Tibial nerve (tissue), 4 donors: ENCODE data around the gene CDC25B.

ENCODE experiments used
- EP300 ChIP-seq, 2 donors: sonication (generic); formaldehyde crosslinking; IDR thresholded peaks; one replicate each; pipeline ENCODE4 v1.6.1; 2017; ENCODE audit warnings: antibody characterized with exemption in 2 of 2, mild to moderate bottlenecking in 1 of 2
- POLR2A ChIP-seq, 2 donors: fragments of 450-650 bp; IDR thresholded peaks; one replicate each; pipeline ENCODE4 v1.6.1; 2017; ENCODE audit warnings: antibody characterized with exemption in 2 of 2, mild to moderate bottlenecking in 2 of 2, moderate library complexity in 2 of 2
- TF ChIP-seq, protein P1 (sequence below), 5 experiments: fragments of 200-600 bp in 3 of 5; fragments of 450-650 bp in 2 of 5; sonication (generic) in 3 of 5; IDR thresholded peaks; one replicate each; pipeline ENCODE4 v1.5.1; 2016 to 2019; ENCODE audit warnings: antibody characterized with exemption in 5 of 5, mild to moderate bottlenecking in 3 of 5, moderate library complexity in 2 of 5

DNA sequence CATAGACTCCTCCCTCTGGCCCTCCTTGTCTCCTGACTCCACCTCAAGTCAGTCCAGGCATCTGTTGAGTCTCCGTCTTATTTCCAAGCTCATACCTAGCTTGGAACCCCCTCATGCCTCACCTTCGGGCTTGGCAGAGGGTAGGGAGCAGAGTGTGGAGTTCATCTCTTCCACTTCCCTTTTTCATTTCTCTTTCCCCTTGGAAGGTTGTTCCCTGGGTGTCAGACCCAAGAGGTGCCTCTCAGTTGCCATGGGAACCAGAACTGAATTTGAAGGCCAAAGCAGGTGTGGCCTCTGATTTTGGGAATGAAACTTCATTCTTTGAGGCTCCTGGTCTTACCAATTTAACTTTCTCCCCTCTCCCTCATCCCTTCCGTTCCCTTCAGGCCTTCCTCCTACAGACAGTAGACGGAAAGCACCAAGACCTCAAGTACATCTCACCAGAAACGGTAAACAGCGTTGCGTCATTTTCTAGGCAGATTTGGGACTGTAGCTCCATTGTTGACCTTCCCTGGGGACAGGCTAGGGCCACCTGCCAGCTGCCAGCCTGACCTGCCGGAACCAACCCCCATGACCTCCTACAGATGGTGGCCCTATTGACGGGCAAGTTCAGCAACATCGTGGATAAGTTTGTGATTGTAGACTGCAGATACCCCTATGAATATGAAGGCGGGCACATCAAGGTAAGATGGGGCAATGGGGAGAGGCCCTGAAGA lies 6.6 kb downstream of the CDC25B start:
- TF ChIP-seq, protein P1, sequence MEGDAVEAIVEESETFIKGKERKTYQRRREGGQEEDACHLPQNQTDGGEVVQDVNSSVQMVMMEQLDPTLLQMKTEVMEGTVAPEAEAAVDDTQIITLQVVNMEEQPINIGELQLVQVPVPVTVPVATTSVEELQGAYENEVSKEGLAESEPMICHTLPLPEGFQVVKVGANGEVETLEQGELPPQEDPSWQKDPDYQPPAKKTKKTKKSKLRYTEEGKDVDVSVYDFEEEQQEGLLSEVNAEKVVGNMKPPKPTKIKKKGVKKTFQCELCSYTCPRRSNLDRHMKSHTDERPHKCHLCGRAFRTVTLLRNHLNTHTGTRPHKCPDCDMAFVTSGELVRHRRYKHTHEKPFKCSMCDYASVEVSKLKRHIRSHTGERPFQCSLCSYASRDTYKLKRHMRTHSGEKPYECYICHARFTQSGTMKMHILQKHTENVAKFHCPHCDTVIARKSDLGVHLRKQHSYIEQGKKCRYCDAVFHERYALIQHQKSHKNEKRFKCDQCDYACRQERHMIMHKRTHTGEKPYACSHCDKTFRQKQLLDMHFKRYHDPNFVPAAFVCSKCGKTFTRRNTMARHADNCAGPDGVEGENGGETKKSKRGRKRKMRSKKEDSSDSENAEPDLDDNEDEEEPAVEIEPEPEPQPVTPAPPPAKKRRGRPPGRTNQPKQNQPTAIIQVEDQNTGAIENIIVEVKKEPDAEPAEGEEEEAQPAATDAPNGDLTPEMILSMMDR (IDR thresholded peaks at IDR 0.05) = no peak
- TF ChIP-seq POLR2A (IDR thresholded peaks at IDR 0.05) (no peak), EP300 (IDR thresholded peaks at IDR 0.05) (no peak)
